Ishikawa (cell line): ENCODE results near the gene GAA.

Experiments used
- CEBPB ChIP-seq: IDR thresholded peaks from 2 replicates; pipeline ENCODE4 v1.6.1; 2012
- EGR1 ChIP-seq: IDR thresholded peaks from 2 replicates; pipeline ENCODE4 v1.6.1; 2012
- EP300 ChIP-seq: IDR thresholded peaks from 2 replicates; pipeline ENCODE4 v1.6.1; 2012; ENCODE audit warnings: borderline replicate concordance
- FOXM1 ChIP-seq: IDR thresholded peaks from 2 replicates; pipeline ENCODE4 v1.6.1; 2012; ENCODE audit warnings: low read depth, borderline replicate concordance
- MAX ChIP-seq: IDR thresholded peaks from 2 replicates; pipeline ENCODE4 v1.6.1; 2012
- NFIC ChIP-seq: IDR thresholded peaks from 2 replicates; pipeline ENCODE4 v1.6.1; 2012
- RAD21 ChIP-seq: IDR thresholded peaks from 2 replicates; pipeline ENCODE4 v1.6.1; 2012; ENCODE audit warnings: low read depth
- REST ChIP-seq: IDR thresholded peaks from 2 replicates; pipeline ENCODE4 v1.6.1; 2012; ENCODE audit warnings: low read depth, mild to moderate bottlenecking
- TAF1 ChIP-seq: IDR thresholded peaks from 2 replicates; pipeline ENCODE4 v1.6.1; 2012; ENCODE audit warnings: low read depth, mild to moderate bottlenecking
- TCF12 ChIP-seq: IDR thresholded peaks from 2 replicates; pipeline ENCODE4 v1.6.1; 2012; ENCODE audit warnings: low read depth
- TEAD4 ChIP-seq: IDR thresholded peaks from 2 replicates; pipeline ENCODE4 v1.6.1; 2012
- YY1 ChIP-seq: IDR thresholded peaks from 2 replicates; pipeline ENCODE4 v1.6.1; 2012; ENCODE audit warnings: low read depth
- ZBTB7A ChIP-seq: IDR thresholded peaks from 2 replicates; pipeline ENCODE4 v1.6.1; 2012; ENCODE audit warnings: low read depth

- TF ChIP-seq MAX (no peak), FOXM1 (no peak), YY1 (no peak), RAD21 (no peak), TAF1 (no peak), REST (no peak), EP300 (no peak), ZBTB7A (no peak), TCF12 (no peak), EGR1 (no peak), NFIC (no peak), TEAD4 (no peak), CEBPB (no peak)
Observed at GRCh38 chr17:80100035-80100323, 1.4 kb upstream of the GAA start.
